ENCODE data around the gene PTPN3.

The PTPN3 gene

GRCh38 chr9:109450346-109450745 lies 47.8 kb downstream of the PTPN3 start:
- no peak for DNase-seq

- DNase-seq = no peak
These were observed 48.9 kb downstream of the PTPN3 start for GRCh38 chr9:109449036-109449798.

- DNase-seq = no peak
These were observed 49.9 kb downstream of the PTPN3 start for GRCh38 chr9:109448223-109448622.

- DNase-seq = no peak
These were observed 50.6 kb downstream of the PTPN3 start for GRCh38 chr9:109447329-109448076.

GRCh38 chr9:109444771-109445320 lies 53.3 kb downstream of the PTPN3 start:
- no peak for DNase-seq

- DNase-seq = no peak
These were observed 55.4 kb downstream of the PTPN3 start for GRCh38 chr9:109442716-109443115.

- no peak for DNase-seq
These were observed 56.8 kb downstream of the PTPN3 start for GRCh38 chr9:109441296-109441695.

GRCh38 chr9:109440797-109441287 lies 57.3 kb downstream of the PTPN3 start:
- no peak for DNase-seq

GRCh38 chr9:109440117-109440515 lies 58.0 kb downstream of the PTPN3 start:
- no peak for DNase-seq

GRCh38 chr9:109439378-109440116 lies 58.6 kb downstream of the PTPN3 start:
- DNase-seq = no peak

- no peak for DNase-seq
These were observed 60.8 kb downstream of the PTPN3 start for GRCh38 chr9:109437286-109437685.

- DNase-seq = no peak
These were observed 62.0 kb downstream of the PTPN3 start for GRCh38 chr9:109436071-109436470.

GRCh38 chr9:109433476-109433875 lies 64.6 kb downstream of the PTPN3 start:
- no peak for DNase-seq

GRCh38 chr9:109430231-109430630 lies 67.9 kb downstream of the PTPN3 start:
- DNase-seq = no peak

- DNase-seq = no peak
These were observed 69.3 kb downstream of the PTPN3 start for GRCh38 chr9:109428854-109429253.

GRCh38 chr9:109427886-109428285 lies 70.2 kb downstream of the PTPN3 start:
- DNase-seq = no peak

GRCh38 chr9:109426626-109427402 lies 71.3 kb downstream of the PTPN3 start:
- DNase-seq = no peak

GRCh38 chr9:109424618-109425017 lies 73.5 kb downstream of the PTPN3 start:
- no peak for DNase-seq

- DNase-seq = no peak
These were observed 74.2 kb downstream of the PTPN3 start for GRCh38 chr9:109423877-109424276.

GRCh38 chr9:109422641-109423040 lies 75.5 kb downstream of the PTPN3 start:
- no peak for DNase-seq

- DNase-seq = no peak
These were observed 76.8 kb downstream of the PTPN3 start for GRCh38 chr9:109421026-109421970.

All from GOT3 (cell line).